IMR-90 (cell line): ENCODE results near the gene LHFPL6. TPM values are rescaled to one million over a fixed set of nuclear protein-coding genes. Genes with fewer than 3 reads are reported as not detected.

Source experiments
- ATAC-seq: fragments of 200-7000 bp; cut with Tn5 transposase; 2 replicates; pipeline ENCODE4 v1.9.1; 2020; ENCODE audit warnings: low read depth, mild to moderate bottlenecking, moderate library complexity
- BruUV-seq: library from RNA; stranded (reverse); fragments of 400-500 nt; replicated peaks from 2 replicates; lab custom pipeline; 2021; lab: Mats Ljungman, UMichigan
- CTCF ChIA-PET: fragments of 300-600 bp; formaldehyde crosslinking; extraction: SDS; loops from one replicate; lab custom pipeline; 2021; ENCODE audit warnings: antibody characterized with exemption; lab: Yijun Ruan, JAX
- POLR2A ChIA-PET: fragments of 300-600 bp; sonication (Branson Sonifier 250); formaldehyde crosslinking; loops from one replicate; lab custom pipeline; 2022; ENCODE audit warnings: antibody characterized with exemption; ENCODE audit not compliant: unreplicated experiment; lab: Charles Lee
- DNase-seq: peaks from one replicate; pipeline ENCODE4 v3.0.0; 2013
- H2AFZ ChIP-seq: replicated peaks from 2 replicates; pipeline ENCODE3; 2013; ENCODE audit warnings: low read length, mild to moderate bottlenecking; ENCODE audit not compliant: poor library complexity
- H2AK5ac ChIP-seq: 2 replicates; pipeline ENCODE4 v1.6.1; 2013; ENCODE audit warnings: low read depth, low read length, inconsistent platforms
- H2AK9ac ChIP-seq: replicated peaks from 2 replicates; pipeline ENCODE3; 2013; ENCODE audit warnings: mild to moderate bottlenecking, low read depth, low read length, moderate library complexity; ENCODE audit not compliant: poor library complexity
- H2BK120ac ChIP-seq: 2 replicates; pipeline ENCODE4 v1.6.1; 2013; ENCODE audit warnings: low read depth, low read length, inconsistent platforms
- H2BK15ac ChIP-seq: 3 replicates; pipeline ENCODE4 v1.6.1; 2013; ENCODE audit warnings: low read depth, low read length, inconsistent platforms
- H2BK20ac ChIP-seq: 2 replicates; pipeline ENCODE4 v1.6.1; 2013; ENCODE audit warnings: low read depth, mild to moderate bottlenecking, inconsistent platforms, low read length, moderate library complexity
- H2BK5ac ChIP-seq: 2 replicates; pipeline ENCODE4 v1.6.1; 2013; ENCODE audit warnings: mild to moderate bottlenecking, low read depth, low read length, inconsistent platforms; ENCODE audit not compliant: poor library complexity, severe bottlenecking
- H3K14ac ChIP-seq: replicated peaks from 2 replicates; pipeline ENCODE4 v1.6.1; 2013; ENCODE audit warnings: low read depth, low read length, inconsistent platforms
- H3K18ac ChIP-seq: 2 replicates; pipeline ENCODE4 v1.6.1; 2013; ENCODE audit warnings: low read depth, low read length, control low read depth
- H3K23ac ChIP-seq: 2 replicates; pipeline ENCODE4 v1.6.1; 2013; ENCODE audit warnings: low read depth, low read length, inconsistent platforms
- H3K27ac ChIP-seq: 2 replicates; pipeline ENCODE4 v1.5.1; 2013; ENCODE audit warnings: mild to moderate bottlenecking, control low read depth, low read length; ENCODE audit not compliant: insufficient read depth
- H3K27me3 ChIP-seq: 2 replicates; pipeline ENCODE4 v1.6.1; 2013; ENCODE audit warnings: low read length; ENCODE audit not compliant: control insufficient read depth, insufficient read depth
- H3K36me3 ChIP-seq: 2 replicates; pipeline ENCODE4 v1.6.1; 2013; ENCODE audit warnings: low read length, mixed read lengths; ENCODE audit not compliant: control insufficient read depth, insufficient read depth
- H3K4ac ChIP-seq: 2 replicates; pipeline ENCODE4 v1.6.1; 2013; ENCODE audit warnings: low read depth, low read length, inconsistent platforms
- H3K4me1 ChIP-seq: 2 replicates; pipeline ENCODE4 v1.6.1; 2013; ENCODE audit warnings: low read length, mixed read lengths; ENCODE audit not compliant: control insufficient read depth, insufficient read depth
- H3K4me2 ChIP-seq: 2 replicates; pipeline ENCODE4 v1.6.1; 2013; ENCODE audit warnings: low read depth, mild to moderate bottlenecking, control low read depth, low read length, moderate library complexity
- H3K4me3 ChIP-seq: 2 replicates; pipeline ENCODE4 v1.5.1; 2013; ENCODE audit warnings: low read depth, mild to moderate bottlenecking, control low read depth, low read length, moderate library complexity; ENCODE audit not compliant: insufficient read depth
- H3K56ac ChIP-seq: 2 replicates; pipeline ENCODE4 v1.6.1; 2013; ENCODE audit warnings: low read length, inconsistent platforms; ENCODE audit not compliant: insufficient read depth; ENCODE audit errors: extremely low read depth
- H3K79me1 ChIP-seq, 2 experiments: 2 replicates each; pipeline ENCODE4 v1.6.1; 2013; ENCODE audit warnings: low read length in 2 of 2, inconsistent platforms in 1 of 2, low read depth in 1 of 2
- H3K9ac ChIP-seq: 2 replicates; pipeline ENCODE4 v1.6.1; 2013; ENCODE audit warnings: low read depth, low read length, control low read depth
- H3K9me1 ChIP-seq: 2 replicates; pipeline ENCODE4 v1.6.1; 2013; ENCODE audit warnings: low read length, inconsistent platforms; ENCODE audit not compliant: insufficient read depth
- H3K9me3 ChIP-seq: 2 replicates; pipeline ENCODE4 v1.6.1; 2013; ENCODE audit warnings: low read length; ENCODE audit not compliant: control insufficient read depth, insufficient read depth
- H4K20me1 ChIP-seq: 2 replicates; pipeline ENCODE4 v1.6.1; 2013; ENCODE audit warnings: low read length, inconsistent platforms; ENCODE audit not compliant: insufficient read depth
- H4K5ac ChIP-seq: 2 replicates; pipeline ENCODE4 v1.6.1; 2013; ENCODE audit warnings: mild to moderate bottlenecking, low read depth, low read length, control low read depth
- H4K8ac ChIP-seq, 2 experiments: 2 replicates each; pipeline ENCODE4 v1.6.1; 2013; ENCODE audit warnings: low read depth in 2 of 2, low read length in 2 of 2, control low read depth in 1 of 2, inconsistent platforms in 1 of 2
- H4K91ac ChIP-seq: 2 replicates; pipeline ENCODE4 v1.6.1; 2013; ENCODE audit warnings: low read depth, low read length, inconsistent platforms; ENCODE audit not compliant: insufficient read depth
- BHLHE40 ChIP-seq: fragments of 150-350 bp; IDR thresholded peaks from 2 replicates; pipeline ENCODE4 v1.6.1; 2016; ENCODE audit warnings: mild to moderate bottlenecking, low read depth, low read length
- CEBPB ChIP-seq: IDR thresholded peaks from 2 replicates; pipeline ENCODE4 v1.6.1; 2012; ENCODE audit warnings: low read depth, low read length, improper control_type of control experiment
- CHD1 ChIP-seq: IDR thresholded peaks from 2 replicates; pipeline ENCODE4 v1.6.1; 2012; ENCODE audit warnings: low read depth, low read length, improper control_type of control experiment
- FOS ChIP-seq: fragments of 150-350 bp; IDR thresholded peaks from 2 replicates; pipeline ENCODE4 v1.6.1; 2016; ENCODE audit warnings: low read depth, low read length
- MAFK ChIP-seq: IDR thresholded peaks from 2 replicates; pipeline ENCODE4 v1.6.1; 2012; ENCODE audit warnings: low read depth, low read length, improper control_type of control experiment
- MAZ ChIP-seq: IDR thresholded peaks from 2 replicates; pipeline ENCODE4 v1.6.1; 2012; ENCODE audit warnings: low read depth, mild to moderate bottlenecking, low read length, improper control_type of control experiment, moderate library complexity, borderline replicate concordance
- MXI1 ChIP-seq: IDR thresholded peaks from 2 replicates; pipeline ENCODE4 v1.6.1; 2012; ENCODE audit warnings: low read depth, mild to moderate bottlenecking, low read length, moderate library complexity, borderline replicate concordance
- NFE2L2 ChIP-seq: fragments of 150-350 bp; IDR thresholded peaks from 2 replicates; pipeline ENCODE4 v1.6.1; 2016; ENCODE audit warnings: low read depth, mild to moderate bottlenecking, low read length
- POLR2A ChIP-seq: IDR thresholded peaks from 2 replicates; pipeline ENCODE4 v1.6.1; 2012; ENCODE audit warnings: mild to moderate bottlenecking, low read depth, low read length
- RAD21 ChIP-seq: IDR thresholded peaks from 2 replicates; pipeline ENCODE4 v1.6.1; 2012; ENCODE audit warnings: low read length, improper control_type of control experiment
- RCOR1 ChIP-seq: IDR thresholded peaks from 2 replicates; pipeline ENCODE4 v1.6.1; 2012; ENCODE audit warnings: mild to moderate bottlenecking, low read length, improper control_type of control experiment; ENCODE audit not compliant: insufficient replicate concordance
- RFX5 ChIP-seq: IDR thresholded peaks from 2 replicates; pipeline ENCODE4 v1.8.0; 2012; ENCODE audit warnings: low read depth, mild to moderate bottlenecking, low read length, moderate library complexity
- SMC3 ChIP-seq: fragments of 150-350 bp; IDR thresholded peaks from 2 replicates; pipeline ENCODE4 v1.6.1; 2016; ENCODE audit warnings: low read depth, mild to moderate bottlenecking, antibody characterized with exemption, low read length, moderate library complexity
- WGBS, 2 experiments: methylation state at CpG; one replicate each; pipeline versions ENCODE4 v1.1.5 to v1.1.7; 2013; ENCODE audit warnings: missing lambda C conversion rate in 2 of 2; ENCODE audit not compliant: insufficient read length in 1 of 2; ENCODE audit errors: extremely low coverage in 2 of 2; 5-methylcytosine and 5-hydroxymethylcytosine counted together
- dilution Hi-C: fragments of 300-500 bp; cut with HindIII; formaldehyde crosslinking; loops from one replicate; pipeline ENCODE4 v1.14.3; 2018; ENCODE audit warnings: low sequenced_read_pairs; ENCODE audit not compliant: unreplicated experiment
- in situ Hi-C: fragments of 300-500 bp; cut with MboI; formaldehyde crosslinking; loops from 3 replicates; pipeline ENCODE4 v1.14.3; 2019; ENCODE audit warnings: low sequenced_read_pairs, inconsistent platforms, mixed read lengths
- intact Hi-C: fragments of 100-400 bp; cut with micrococcal nuclease; formaldehyde crosslinking; loops from 2 replicates; pipeline ENCODE4 v1.10.0; 2022
- polyA plus RNA-seq, 3 experiments: library from polyadenylated mRNA; depleted of rRNA; stranded (reverse); fragments of >200 nt; gene quantifications; 2 replicates each; pipeline ENCODE4 v1.2.3, GENCODE V29; 2012; ENCODE audit warnings: low replicate concordance in 1 of 3
- total RNA-seq: library from RNA; depleted of rRNA; stranded (reverse); fragments of >200 nt; gene quantifications from 2 replicates; pipeline ENCODE4 v1.2.3, GENCODE V29; 2012
- TF ChIP-seq, protein P1 (sequence below): conservative IDR thresholded peaks from 2 replicates; pipeline ENCODE4 v1.5.1; 2012; ENCODE audit warnings: mild to moderate bottlenecking, low read depth, low read length, improper control_type of control experiment
- TF ChIP-seq, protein P2 (sequence below): fragments of 150-350 bp; IDR thresholded peaks from 2 replicates; pipeline ENCODE4 v1.6.1; 2016; ENCODE audit warnings: low read depth, mild to moderate bottlenecking, low read length, moderate library complexity, borderline replicate concordance
- TF ChIP-seq, protein P3 (sequence below): fragments of 150-350 bp; IDR thresholded peaks from 2 replicates; pipeline ENCODE4 v1.6.1; 2017; ENCODE audit warnings: mild to moderate bottlenecking, antibody characterized with exemption, low read length, low read depth

The LHFPL6 gene
- total and polyA plus RNA-seq, 2 of the 4 experiments (the other 2 are of a cell fraction): 24.7 to 36.1 TPM

DNA sequence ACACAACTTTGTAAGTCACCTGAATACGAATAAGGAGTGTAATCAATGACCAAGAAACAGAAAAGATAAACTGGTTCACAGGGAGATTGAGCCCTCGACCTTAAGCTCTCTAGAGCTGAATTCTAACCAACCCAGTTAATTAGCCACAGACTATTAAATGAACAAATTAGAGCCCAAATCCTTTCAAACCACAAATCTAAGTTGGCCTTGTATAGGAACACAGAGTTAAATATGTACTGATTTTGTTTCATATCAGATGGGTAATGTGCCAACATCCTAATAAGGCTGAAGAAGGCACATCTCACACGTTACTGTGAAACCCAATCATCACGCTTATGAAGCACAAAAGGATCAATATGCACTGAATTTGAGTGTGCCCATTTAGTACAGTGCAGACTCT is 156.1 kb downstream of the LHFPL6 start:
- Histone ChIP-seq H4K91ac (no peak overlapping the region), H3K18ac (no peak overlapping the region), H4K20me1 (no peaks in the 10 kb centered on the region), H3K27me3 (no peaks in the 10 kb centered on the region), H3K56ac (no peak overlapping the region), H2BK120ac (no peak overlapping the region), H3K14ac (no peak overlapping the region), H3K9me3 (no peaks in the 10 kb centered on the region), H2BK20ac (no peak overlapping the region), H3K27ac (no peak overlapping the region), H2AFZ (no peak overlapping the region), H3K9me1 (peaks cover 3% of the 10 kb centered on the region; the same call in 1 of the 2 replicates), H3K9ac (no peak overlapping the region), H4K8ac (no peak overlapping the region), H3K79me1 (peaks cover 8 to 20% of the 10 kb centered on the region in 2 experiments; a peak in 3 of 4 replicates), H2AK5ac (no peak overlapping the region), H3K4me1 (no peaks in the 10 kb centered on the region; the same call in 1 of the 2 replicates), H3K4ac (no peak overlapping the region), H3K4me3 (no peak overlapping the region), H4K5ac (no peak overlapping the region), H2AK9ac (no peak overlapping the region), H3K4me2 (no peak overlapping the region), H2BK5ac (no peak overlapping the region), H3K23ac (no peak overlapping the region), H3K36me3 (no peaks in the 10 kb centered on the region), H2BK15ac (no peak overlapping the region)
- ATAC-seq: no peak
- in situ Hi-C loops: no loop called here
- no peak for DNase-seq
- intact Hi-C loops: no loop called here
- ChIA-PET POLR2A (no interaction called here), CTCF (no interaction called here)
- no peak for TF ChIP-seq POLR2A
- TF ChIP-seq, protein P1, sequence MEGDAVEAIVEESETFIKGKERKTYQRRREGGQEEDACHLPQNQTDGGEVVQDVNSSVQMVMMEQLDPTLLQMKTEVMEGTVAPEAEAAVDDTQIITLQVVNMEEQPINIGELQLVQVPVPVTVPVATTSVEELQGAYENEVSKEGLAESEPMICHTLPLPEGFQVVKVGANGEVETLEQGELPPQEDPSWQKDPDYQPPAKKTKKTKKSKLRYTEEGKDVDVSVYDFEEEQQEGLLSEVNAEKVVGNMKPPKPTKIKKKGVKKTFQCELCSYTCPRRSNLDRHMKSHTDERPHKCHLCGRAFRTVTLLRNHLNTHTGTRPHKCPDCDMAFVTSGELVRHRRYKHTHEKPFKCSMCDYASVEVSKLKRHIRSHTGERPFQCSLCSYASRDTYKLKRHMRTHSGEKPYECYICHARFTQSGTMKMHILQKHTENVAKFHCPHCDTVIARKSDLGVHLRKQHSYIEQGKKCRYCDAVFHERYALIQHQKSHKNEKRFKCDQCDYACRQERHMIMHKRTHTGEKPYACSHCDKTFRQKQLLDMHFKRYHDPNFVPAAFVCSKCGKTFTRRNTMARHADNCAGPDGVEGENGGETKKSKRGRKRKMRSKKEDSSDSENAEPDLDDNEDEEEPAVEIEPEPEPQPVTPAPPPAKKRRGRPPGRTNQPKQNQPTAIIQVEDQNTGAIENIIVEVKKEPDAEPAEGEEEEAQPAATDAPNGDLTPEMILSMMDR: no peak
- no peak for TF ChIP-seq RFX5
- no peak for TF ChIP-seq RCOR1
- TF ChIP-seq RAD21: no peak
- TF ChIP-seq MXI1: no peak
- no peak for TF ChIP-seq CEBPB
- no peak for TF ChIP-seq SMC3
- TF ChIP-seq MAZ: no peak
- TF ChIP-seq, protein P2, sequence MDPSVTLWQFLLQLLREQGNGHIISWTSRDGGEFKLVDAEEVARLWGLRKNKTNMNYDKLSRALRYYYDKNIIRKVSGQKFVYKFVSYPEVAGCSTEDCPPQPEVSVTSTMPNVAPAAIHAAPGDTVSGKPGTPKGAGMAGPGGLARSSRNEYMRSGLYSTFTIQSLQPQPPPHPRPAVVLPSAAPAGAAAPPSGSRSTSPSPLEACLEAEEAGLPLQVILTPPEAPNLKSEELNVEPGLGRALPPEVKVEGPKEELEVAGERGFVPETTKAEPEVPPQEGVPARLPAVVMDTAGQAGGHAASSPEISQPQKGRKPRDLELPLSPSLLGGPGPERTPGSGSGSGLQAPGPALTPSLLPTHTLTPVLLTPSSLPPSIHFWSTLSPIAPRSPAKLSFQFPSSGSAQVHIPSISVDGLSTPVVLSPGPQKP: no peak
- no peak for TF ChIP-seq BHLHE40
- no peak for TF ChIP-seq NFE2L2
- TF ChIP-seq MAFK: no peak
- TF ChIP-seq CHD1: no peak
- TF ChIP-seq, protein P3, sequence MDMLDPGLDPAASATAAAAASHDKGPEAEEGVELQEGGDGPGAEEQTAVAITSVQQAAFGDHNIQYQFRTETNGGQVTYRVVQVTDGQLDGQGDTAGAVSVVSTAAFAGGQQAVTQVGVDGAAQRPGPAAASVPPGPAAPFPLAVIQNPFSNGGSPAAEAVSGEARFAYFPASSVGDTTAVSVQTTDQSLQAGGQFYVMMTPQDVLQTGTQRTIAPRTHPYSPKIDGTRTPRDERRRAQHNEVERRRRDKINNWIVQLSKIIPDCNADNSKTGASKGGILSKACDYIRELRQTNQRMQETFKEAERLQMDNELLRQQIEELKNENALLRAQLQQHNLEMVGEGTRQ: no peak
- no peak for TF ChIP-seq FOS
- no TSS peak for BruUV-seq
- dilution Hi-C loops: no loop called here
- no CpG with 5 or more reads among the region's 4 CpGs for WGBS, 2 experiments
